BJ (cell line): ENCODE measurements around the gene CDH7. TPM values are rescaled to one million over a fixed set of nuclear protein-coding genes. Genes with fewer than 3 reads are reported as not detected.

Experiments
- CTCF ChIA-PET: fragments of 350-600 bp; formaldehyde crosslinking; extraction: SDS; loops from one replicate; lab custom pipeline; 2021; ENCODE audit warnings: antibody characterized with exemption, inconsistent platforms; lab: Yijun Ruan, JAX
- POLR2A ChIA-PET: fragments of 300-600 bp; sonication (Branson Sonifier 250); formaldehyde crosslinking; extraction: SDS; loops from one replicate; lab custom pipeline; 2021; ENCODE audit warnings: antibody characterized with exemption; lab: Charles Lee
- DNase-seq: peaks from one replicate; pipeline ENCODE4 v3.0.0-alpha.2; 2011; ENCODE audit warnings: low read depth
- H3K27me3 ChIP-seq: 2 replicates; pipeline ENCODE4 v1.6.0; 2011; ENCODE audit warnings: low read length; ENCODE audit not compliant: control insufficient read depth, insufficient read depth
- H3K36me3 ChIP-seq: 2 replicates; pipeline ENCODE4 v1.5.1; 2011; ENCODE audit warnings: low read length; ENCODE audit not compliant: control insufficient read depth, insufficient read depth
- H3K4me3 ChIP-seq: 2 replicates; pipeline ENCODE4 v1.5.1; 2011; ENCODE audit warnings: low read depth, mild to moderate bottlenecking, control low read depth, low read length
- polyA plus RNA-seq: library from polyadenylated mRNA; depleted of rRNA; stranded (reverse); fragments of >200 nt; gene quantifications from 2 replicates; pipeline ENCODE4 v1.2.3, GENCODE V29; 2011
- TF ChIP-seq, protein P1 (sequence below): IDR thresholded peaks from 2 replicates; pipeline ENCODE4 v1.5.1; 2011; ENCODE audit warnings: low read depth, mild to moderate bottlenecking, control low read depth, inconsistent platforms, low read length, moderate library complexity; ENCODE audit not compliant: insufficient read depth

CDH7 gene
- polyA plus RNA-seq, 1 experiment = not detected

DNA sequence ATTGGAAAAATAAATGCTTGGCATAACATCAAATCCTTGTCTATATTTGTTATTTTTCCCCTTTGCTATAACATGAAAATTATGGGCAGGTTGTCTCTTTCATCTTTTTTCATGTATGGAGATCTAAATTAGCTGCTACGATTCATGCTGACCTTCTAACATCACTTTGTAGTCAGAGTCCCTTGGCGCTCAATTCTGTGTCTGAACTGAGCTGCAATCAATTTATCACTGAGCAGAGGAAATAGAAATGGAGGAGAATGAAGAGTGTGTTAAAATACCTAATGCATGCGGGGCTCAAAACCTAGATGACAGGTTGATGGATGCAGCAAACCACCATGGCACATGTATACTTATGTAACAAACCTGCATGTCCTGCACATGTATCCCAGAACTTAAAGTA is 168.9 kb downstream of the CDH7 start:
- CTCF ChIA-PET = no interaction called here
- Histone ChIP-seq H3K4me3 (no peak overlapping the region), H3K27me3 (no peaks in the 10 kb centered on the region), H3K36me3 (no peaks in the 10 kb centered on the region)
- TF ChIP-seq, protein P1, sequence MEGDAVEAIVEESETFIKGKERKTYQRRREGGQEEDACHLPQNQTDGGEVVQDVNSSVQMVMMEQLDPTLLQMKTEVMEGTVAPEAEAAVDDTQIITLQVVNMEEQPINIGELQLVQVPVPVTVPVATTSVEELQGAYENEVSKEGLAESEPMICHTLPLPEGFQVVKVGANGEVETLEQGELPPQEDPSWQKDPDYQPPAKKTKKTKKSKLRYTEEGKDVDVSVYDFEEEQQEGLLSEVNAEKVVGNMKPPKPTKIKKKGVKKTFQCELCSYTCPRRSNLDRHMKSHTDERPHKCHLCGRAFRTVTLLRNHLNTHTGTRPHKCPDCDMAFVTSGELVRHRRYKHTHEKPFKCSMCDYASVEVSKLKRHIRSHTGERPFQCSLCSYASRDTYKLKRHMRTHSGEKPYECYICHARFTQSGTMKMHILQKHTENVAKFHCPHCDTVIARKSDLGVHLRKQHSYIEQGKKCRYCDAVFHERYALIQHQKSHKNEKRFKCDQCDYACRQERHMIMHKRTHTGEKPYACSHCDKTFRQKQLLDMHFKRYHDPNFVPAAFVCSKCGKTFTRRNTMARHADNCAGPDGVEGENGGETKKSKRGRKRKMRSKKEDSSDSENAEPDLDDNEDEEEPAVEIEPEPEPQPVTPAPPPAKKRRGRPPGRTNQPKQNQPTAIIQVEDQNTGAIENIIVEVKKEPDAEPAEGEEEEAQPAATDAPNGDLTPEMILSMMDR = no peak
- POLR2A ChIA-PET = no interaction called here
- DNase-seq = no peak

DNA sequence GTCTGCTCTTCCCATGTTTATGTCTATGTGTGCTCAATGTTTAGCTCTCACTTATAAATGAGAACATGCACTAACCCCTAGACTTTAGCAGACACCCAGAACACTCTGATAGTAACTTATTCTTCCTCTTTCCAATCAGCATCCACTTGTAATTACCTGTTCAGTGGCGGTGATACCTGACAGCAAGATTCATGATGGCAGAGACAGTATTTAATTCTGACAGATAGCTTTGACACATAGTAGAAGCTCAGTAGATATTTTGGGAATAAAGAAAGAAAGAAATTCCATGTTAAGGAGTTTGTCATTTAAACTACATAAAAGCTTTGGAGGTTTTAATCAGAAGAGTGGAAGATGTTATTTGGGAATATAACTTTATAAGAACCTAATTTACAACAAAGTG is 171.3 kb downstream of the CDH7 start:
- no peaks in the 10 kb centered on the region for H3K36me3 ChIP-seq
- CTCF ChIA-PET = no interaction called here

DNA sequence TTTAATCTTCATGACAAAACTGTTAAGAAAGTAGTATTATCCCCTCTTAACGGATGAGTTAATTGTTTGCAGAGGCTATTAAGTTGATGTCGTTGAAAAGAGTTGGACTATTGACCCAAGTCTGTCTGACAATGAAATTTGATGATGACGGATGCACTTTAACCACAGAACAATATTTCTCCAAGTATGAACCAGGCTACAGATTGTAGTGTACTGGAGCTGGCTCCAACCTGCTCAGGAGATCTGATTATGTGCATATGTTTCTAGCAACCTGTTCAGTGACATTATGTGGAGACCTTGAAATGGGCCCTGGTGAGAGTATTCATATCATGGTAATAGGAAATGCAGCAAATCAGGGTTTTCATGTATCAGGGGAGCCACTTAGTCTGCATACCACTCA is 174.1 kb downstream of the CDH7 start:
- ChIA-PET POLR2A (no interaction called here), CTCF (interaction anchor here (0.6 kb wide), 1 partner anchor 133 kb away, joined by 3 read pairs; no protein-coding TSS in a partner anchor)
- no peaks in the 10 kb centered on the region for H3K36me3 ChIP-seq
- H3K27me3 ChIP-seq = no peaks in the 10 kb centered on the region
- DNase-seq = no peak
- TF ChIP-seq, protein P1 = no peak
- no peak overlapping the region for H3K4me3 ChIP-seq

More for the DNA sequence above, 171.3 kb downstream of the CDH7 start:
- POLR2A ChIA-PET = no interaction called here
- TF ChIP-seq, protein P1 = no peak
- Histone ChIP-seq H3K27me3 (no peaks in the 10 kb centered on the region), H3K4me3 (no peak overlapping the region)
- DNase-seq = no peak

DNA sequence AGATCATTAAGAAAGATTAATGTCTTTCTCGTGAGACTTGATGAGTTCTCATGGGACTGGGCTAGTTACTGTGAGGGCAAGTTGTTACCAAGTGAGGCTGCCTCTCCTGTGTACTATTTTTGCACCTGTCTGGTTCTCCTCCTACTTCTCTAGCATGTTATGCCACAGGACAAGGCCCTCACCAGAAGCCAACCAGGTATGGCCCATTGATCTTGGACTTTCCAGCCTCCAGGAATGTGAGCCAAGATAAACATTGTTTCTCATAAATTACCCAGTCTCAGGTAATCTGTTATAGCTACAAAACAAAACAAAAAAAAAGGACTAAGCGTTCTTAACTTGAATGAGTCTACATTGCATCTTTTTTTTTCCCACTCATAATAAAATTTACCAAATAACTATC is 184.1 kb downstream of the CDH7 start:
- Histone ChIP-seq H3K27me3 (no peaks in the 10 kb centered on the region), H3K4me3 (no peak overlapping the region), H3K36me3 (no peaks in the 10 kb centered on the region)
- CTCF ChIA-PET = no interaction called here
- DNase-seq = no peak
- TF ChIP-seq, protein P1 = no peak
- POLR2A ChIA-PET = no interaction called here

DNA sequence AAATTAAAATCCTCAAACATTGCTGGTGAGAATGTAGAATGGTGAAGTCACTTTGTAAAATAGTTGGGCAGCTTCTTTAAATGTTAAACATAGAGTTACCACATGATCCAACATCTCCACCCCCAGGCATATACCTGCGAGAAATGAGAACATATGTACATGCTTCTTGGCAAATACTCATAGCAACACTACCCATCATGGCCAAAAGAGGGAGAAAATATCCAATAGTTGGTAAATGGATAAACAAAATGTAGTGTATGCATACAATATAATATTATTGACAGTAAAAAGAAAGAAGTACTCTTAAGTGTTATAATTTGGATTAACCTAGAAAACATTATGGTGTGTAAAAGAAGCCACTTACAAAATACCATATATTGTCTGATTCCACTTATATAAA is 185.9 kb downstream of the CDH7 start:
- POLR2A ChIA-PET = no interaction called here
- Histone ChIP-seq H3K4me3 (no peak overlapping the region), H3K36me3 (no peaks in the 10 kb centered on the region), H3K27me3 (no peaks in the 10 kb centered on the region)
- TF ChIP-seq, protein P1 = no peak
- CTCF ChIA-PET = no interaction called here
- DNase-seq = no peak
